Nephron (organoid): ENCODE results near the gene THTPA.

ENCODE experiments used
- H3K27ac Mint-ChIP-seq, 3 experiments: 2 replicates each; pipeline ENCODE4 v1.8.0; 2020; ENCODE audit warnings: mixed read lengths in 3 of 3, mild to moderate bottlenecking in 2 of 3, moderate library complexity in 1 of 3
- H3K27me3 Mint-ChIP-seq: 2 replicates; pipeline ENCODE4 v1.8.0; 2021; ENCODE audit warnings: low read depth, mild to moderate bottlenecking, moderate library complexity, mixed read lengths
- H3K36me3 Mint-ChIP-seq: 2 replicates; pipeline ENCODE4 v1.8.0; 2020; ENCODE audit warnings: low read depth, mixed read lengths
- H3K4me1 Mint-ChIP-seq: 2 replicates; pipeline ENCODE4 v1.8.0; 2020; ENCODE audit warnings: mixed read lengths
- H3K4me3 Mint-ChIP-seq, 3 experiments: 2 replicates each; pipeline ENCODE4 v1.8.0; 2020; ENCODE audit warnings: mild to moderate bottlenecking in 3 of 3, mixed read lengths in 3 of 3, moderate library complexity in 2 of 3
- H3K9me3 Mint-ChIP-seq: 2 replicates; pipeline ENCODE4 v1.8.0; 2020; ENCODE audit warnings: mixed read lengths
- CTCF ChIP-seq, 3 experiments: fragments of 200-600 bp; sonication (generic); IDR thresholded peaks; one replicate each; pipeline ENCODE4 v1.5.0; 2021; ENCODE audit warnings: antibody characterized with exemption in 3 of 3; ENCODE audit not compliant: unreplicated experiment in 3 of 3

The THTPA gene

GRCh38 chr14:23568600-23569331 lies 12.7 kb downstream of the THTPA start:
- Mint-ChIP-seq H3K36me3 (peaks cover 14% of the 10 kb centered on the region), H3K27me3 (peaks cover 21% of the 10 kb centered on the region), H3K4me1 (peaks cover 40% of the 10 kb centered on the region), H3K27ac (peak overlapping the region; percentile 86 to 98 (median 94)), H3K9me3 (no peaks in the 10 kb centered on the region), H3K4me3 (peak overlapping the region; percentile 77 to 95 (median 85))
- TF ChIP-seq CTCF (IDR thresholded peaks at IDR 0.05; ENCODE audit: unreplicated experiment in 3 of 3): peak; percentile 28 to 49 (median 42)

- Mint-ChIP-seq H3K27me3 (peaks cover 23% of the 10 kb centered on the region), H3K4me3 (peak overlapping the region in 2 of 3 experiments; percentile 19 to 49), H3K4me1 (peaks cover 40% of the 10 kb centered on the region), H3K9me3 (no peaks in the 10 kb centered on the region), H3K27ac (peak overlapping the region; percentile 86 to 98 (median 94)), H3K36me3 (peaks cover 8% of the 10 kb centered on the region)
- no peak for TF ChIP-seq CTCF (IDR thresholded peaks at IDR 0.05; ENCODE audit: unreplicated experiment in 3 of 3)
These were observed 13.5 kb downstream of the THTPA start for GRCh38 chr14:23569443-23570151.

- H3K27me3 Mint-ChIP-seq: peaks cover 33% of the 10 kb centered on the region
- no peak overlapping the region for H3K4me3 Mint-ChIP-seq
- peaks cover 17% of the 10 kb centered on the region for H3K36me3 Mint-ChIP-seq
- no peaks in the 10 kb centered on the region for H3K9me3 Mint-ChIP-seq
- H3K27ac Mint-ChIP-seq: no peak overlapping the region
- no peak for TF ChIP-seq CTCF (IDR thresholded peaks at IDR 0.05; ENCODE audit: unreplicated experiment in 3 of 3)
- peaks cover 47% of the 10 kb centered on the region for H3K4me1 Mint-ChIP-seq
These were observed 14.9 kb downstream of the THTPA start for GRCh38 chr14:23570806-23571483.

GRCh38 chr14:23571701-23572523 lies 15.8 kb downstream of the THTPA start:
- no peak for TF ChIP-seq CTCF (IDR thresholded peaks at IDR 0.05; ENCODE audit: unreplicated experiment in 3 of 3)
- peak overlapping the region; percentile 1 to 49 (median 5) for H3K4me3 Mint-ChIP-seq
- H3K9me3 Mint-ChIP-seq: no peaks in the 10 kb centered on the region
- H3K36me3 Mint-ChIP-seq: peaks cover 17% of the 10 kb centered on the region
- H3K27me3 Mint-ChIP-seq: peaks cover 40% of the 10 kb centered on the region
- peak overlapping the region; percentile 38 to 84 (median 55) for H3K27ac Mint-ChIP-seq
- peaks cover 46% of the 10 kb centered on the region for H3K4me1 Mint-ChIP-seq

- peaks cover 42% of the 10 kb centered on the region for H3K27me3 Mint-ChIP-seq
- peaks cover 44% of the 10 kb centered on the region for H3K4me1 Mint-ChIP-seq
- no peaks in the 10 kb centered on the region for H3K9me3 Mint-ChIP-seq
- peak overlapping the region; percentile 38 to 84 (median 55) for H3K27ac Mint-ChIP-seq
- H3K36me3 Mint-ChIP-seq: peaks cover 17% of the 10 kb centered on the region
- TF ChIP-seq CTCF (IDR thresholded peaks at IDR 0.05; ENCODE audit: unreplicated experiment in 3 of 3): no peak
- peak overlapping the region in 1 of 3 experiments; percentile 1 for H3K4me3 Mint-ChIP-seq
These were observed 16.4 kb downstream of the THTPA start for GRCh38 chr14:23572524-23572828.
